Liver (tissue), 9 donors: ENCODE results near the gene SF3B1. TPM values are rescaled to one million over a fixed set of nuclear protein-coding genes. Genes with fewer than 3 reads are reported as not detected.

ENCODE experiments used
- DNase-seq: peaks from one replicate; pipeline ENCODE4 v3.0.0-alpha.2; 2017; ENCODE audit warnings: low spot score
- H3K27ac ChIP-seq, 2 donors: one replicate each; pipeline ENCODE4 v1.7.0; 2013; ENCODE audit warnings: inconsistent platforms in 2 of 2, low read length in 2 of 2, control low read depth in 1 of 2, low read depth in 1 of 2, mild to moderate bottlenecking in 1 of 2
- H3K27me3 ChIP-seq, 4 donors: one replicate each; pipeline versions ENCODE4 v1.6.1 to v1.7.0; 2013; ENCODE audit warnings: low read length in 3 of 4, inconsistent platforms in 1 of 4, mild to moderate bottlenecking in 1 of 4, moderate library complexity in 1 of 4; ENCODE audit not compliant: control insufficient read depth in 4 of 4, insufficient read depth in 4 of 4
- H3K36me3 ChIP-seq, 4 donors: one replicate each; pipeline versions ENCODE4 v1.6.1 to v1.7.0; 2013; ENCODE audit warnings: low read length in 3 of 4, mild to moderate bottlenecking in 3 of 4, low read depth in 1 of 4, moderate library complexity in 1 of 4; ENCODE audit not compliant: control insufficient read depth in 4 of 4, insufficient read depth in 3 of 4
- H3K4me1 ChIP-seq, 4 donors: one replicate each; pipeline versions ENCODE4 v1.6.1 to v1.7.0; 2013; ENCODE audit warnings: low read length in 3 of 4, mild to moderate bottlenecking in 3 of 4, moderate library complexity in 1 of 4; ENCODE audit not compliant: control insufficient read depth in 4 of 4, insufficient read depth in 4 of 4
- H3K4me3 ChIP-seq, 3 donors: one replicate each; pipeline versions ENCODE4 v1.6.1 to v1.7.0; 2013; ENCODE audit warnings: low read length in 3 of 3, control low read depth in 1 of 3, low read depth in 1 of 3, mild to moderate bottlenecking in 1 of 3
- H3K9ac ChIP-seq, 2 donors: one replicate each; pipeline ENCODE4 v1.7.0; 2013; ENCODE audit warnings: low read length in 2 of 2, mild to moderate bottlenecking in 2 of 2, moderate library complexity in 2 of 2, control low read depth in 1 of 2, low read depth in 1 of 2
- H3K9me3 ChIP-seq, 4 donors: one replicate each; pipeline versions ENCODE4 v1.6.1 to v1.7.0; 2013; ENCODE audit warnings: low read length in 3 of 4; ENCODE audit not compliant: control insufficient read depth in 4 of 4
- ATF3 ChIP-seq: IDR thresholded peaks from 2 replicates; pipeline ENCODE4 v1.6.1; 2016; ENCODE audit warnings: antibody characterized with exemption
- CTCF ChIP-seq: fragments of 150-350 bp; IDR thresholded peaks from 2 replicates; pipeline ENCODE4 v1.5.1; 2017; ENCODE audit warnings: improper control_type of control experiment, low read depth, low read length; ENCODE audit not compliant: missing input control
- EGR1 ChIP-seq, 2 donors: IDR thresholded peaks; 2 replicates each; pipeline ENCODE4 v1.6.1; 2016 to 2018; ENCODE audit warnings: antibody characterized with exemption in 2 of 2, low read depth in 2 of 2
- FOXA1 ChIP-seq: IDR thresholded peaks from 2 replicates; pipeline ENCODE4 v1.6.1; 2016; ENCODE audit warnings: antibody characterized with exemption
- FOXA2 ChIP-seq: IDR thresholded peaks from 2 replicates; pipeline ENCODE4 v1.6.1; 2016; ENCODE audit warnings: antibody characterized with exemption
- GABPA ChIP-seq, 2 donors: IDR thresholded peaks in 1 of 2; conservative IDR thresholded peaks in 1 of 2; 2 replicates each; pipeline ENCODE4 v1.6.1; 2016; ENCODE audit warnings: antibody characterized with exemption in 2 of 2, mild to moderate bottlenecking in 1 of 2, moderate library complexity in 1 of 2
- HNF4A ChIP-seq, 2 donors: conservative IDR thresholded peaks; 2 replicates each; pipeline ENCODE4 v1.6.1; 2016; ENCODE audit warnings: antibody characterized with exemption in 2 of 2, mild to moderate bottlenecking in 2 of 2
- HNF4G ChIP-seq: IDR thresholded peaks from 2 replicates; pipeline ENCODE4 v1.6.1; 2016; ENCODE audit warnings: antibody characterized with exemption
- JUND ChIP-seq, 2 donors: IDR thresholded peaks; 2 replicates each; pipeline ENCODE4 v1.6.1; 2016; ENCODE audit warnings: antibody characterized with exemption in 2 of 2
- MAX ChIP-seq: IDR thresholded peaks from 2 replicates; pipeline ENCODE4 v1.6.1; 2016; ENCODE audit warnings: antibody characterized with exemption
- NR2F2 ChIP-seq: IDR thresholded peaks from 2 replicates; pipeline ENCODE4 v1.6.1; 2016; ENCODE audit warnings: antibody characterized with exemption
- RAD21 ChIP-seq, 2 donors: IDR thresholded peaks; 2 replicates each; pipeline ENCODE4 v1.6.1; 2016; ENCODE audit warnings: antibody characterized with exemption in 2 of 2, mild to moderate bottlenecking in 2 of 2
- REST ChIP-seq: IDR thresholded peaks from 2 replicates; pipeline ENCODE4 v1.6.1; 2016; ENCODE audit warnings: antibody characterized with exemption, mild to moderate bottlenecking
- RXRA ChIP-seq, 2 donors: IDR thresholded peaks; 2 replicates each; pipeline ENCODE4 v1.6.1; 2017 to 2018; ENCODE audit warnings: antibody characterized with exemption in 2 of 2, mild to moderate bottlenecking in 1 of 2
- SP1 ChIP-seq: IDR thresholded peaks from 2 replicates; pipeline ENCODE4 v1.6.1; 2018; ENCODE audit warnings: antibody characterized with exemption, mild to moderate bottlenecking
- TAF1 ChIP-seq: conservative IDR thresholded peaks from 2 replicates; pipeline ENCODE4 v1.6.1; 2016; ENCODE audit warnings: antibody characterized with exemption, mild to moderate bottlenecking
- YY1 ChIP-seq: IDR thresholded peaks from 2 replicates; pipeline ENCODE4 v1.6.1; 2016; ENCODE audit warnings: antibody characterized with exemption, mild to moderate bottlenecking
- ZBTB33 ChIP-seq: IDR thresholded peaks from 2 replicates; pipeline ENCODE4 v1.6.1; 2016; ENCODE audit warnings: antibody characterized with exemption
- WGBS: extraction: QIAGEN DNeasy Blood & Tissue Kit; methylation state at CpG from one replicate; pipeline ENCODE4 v1.1.7; 2013; 5-methylcytosine and 5-hydroxymethylcytosine counted together
- polyA plus RNA-seq, 2 donors: library from polyadenylated mRNA; stranded (reverse) in 1 of 2; unstranded in 1 of 2; fragments of 200-250 nt in 1 of 2; fragments of >200 nt in 1 of 2; fragmentation: Nextera tagmentation in 1 of 2; extraction: Ambion mirVana in 1 of 2; gene quantifications; one replicate each; pipeline versions ENCODE4 v1.2.1 to v1.2.3, GENCODE V29; 2013 to 2015
- total RNA-seq, 2 donors: library from RNA; depleted of rRNA; stranded (reverse); fragments of >200 nt; gene quantifications; one replicate each; pipeline ENCODE4 v1.2.3, GENCODE V29; 2014
- donor health status: healthy.
- donor health status: healthy.
- donor health status: healthy.
- donor health status: healthy.
- donor health status: healthy.

SF3B1 gene
- total and polyA plus RNA-seq, 4 donors: 44.1 to 180 (median 139) TPM

GRCh38 chr2:197414515-197414914, 20.3 kb downstream of the SF3B1 start:
- no peaks in the 10 kb centered on the region for H3K9me3 ChIP-seq
- peaks cover 15 to 65% (median 52%) of the 10 kb centered on the region in 4 donors for H3K36me3 ChIP-seq
- peaks cover 5 to 21% (median 12%) of the 10 kb centered on the region in 4 donors for H3K4me1 ChIP-seq
- no peak overlapping the region for H3K9ac ChIP-seq
- no peak overlapping the region for H3K4me3 ChIP-seq
- WGBS: 76% methylated on average over 2 of the region's 2 CpGs
- TF ChIP-seq ATF3: no peak
- no peak for TF ChIP-seq JUND (IDR thresholded peaks at IDR 0.05)
- no peak for TF ChIP-seq TAF1
- TF ChIP-seq MAX: no peak
- no peak for TF ChIP-seq GABPA (IDR thresholded peaks at IDR 0.05 in 1 of 2, conservative IDR thresholded peaks at IDR 0.05 in 1 of 2)
- no peak for TF ChIP-seq HNF4A (conservative IDR thresholded peaks at IDR 0.05)
- no peak for TF ChIP-seq RXRA (IDR thresholded peaks at IDR 0.05)
- TF ChIP-seq REST: no peak
- DNase-seq: no peak
- H3K27me3 ChIP-seq: no peaks in the 10 kb centered on the region
- H3K27ac ChIP-seq: peak overlapping the region in 1 of 2 donors; percentile 37

GRCh38 chr2:197414039-197414438, 20.8 kb downstream of the SF3B1 start:
- WGBS: 34% methylated on average over 5 of the region's 5 CpGs
- TF ChIP-seq EGR1 (IDR thresholded peaks at IDR 0.05; ENCODE audit: low read depth in 2 of 2): no peak
- no peak for TF ChIP-seq REST
- TF ChIP-seq FOXA1: no peak
- no peak for TF ChIP-seq GABPA (IDR thresholded peaks at IDR 0.05 in 1 of 2, conservative IDR thresholded peaks at IDR 0.05 in 1 of 2)
- TF ChIP-seq MAX: no peak
- TF ChIP-seq RXRA (IDR thresholded peaks at IDR 0.05): peak in 1 of 2 donors; percentile 52
- TF ChIP-seq YY1: no peak
- TF ChIP-seq JUND (IDR thresholded peaks at IDR 0.05): no peak
- no peak for TF ChIP-seq TAF1
- peak; percentile 25 for TF ChIP-seq HNF4G
- TF ChIP-seq ATF3: peak; percentile 28
- TF ChIP-seq SP1: no peak
- TF ChIP-seq FOXA2: no peak
- no peak for TF ChIP-seq ZBTB33
- no peak for TF ChIP-seq CTCF
- peak in 1 of 2 donors; percentile 34 for TF ChIP-seq RAD21 (IDR thresholded peaks at IDR 0.05)
- TF ChIP-seq HNF4A (conservative IDR thresholded peaks at IDR 0.05): peak in 1 of 2 donors; percentile 53
- TF ChIP-seq NR2F2: no peak
- no peak for DNase-seq
- no peaks in the 10 kb centered on the region for H3K27me3 ChIP-seq
- peak overlapping the region in 1 of 2 donors; percentile 37 for H3K27ac ChIP-seq
- H3K4me1 ChIP-seq: peaks cover 5 to 21% (median 12%) of the 10 kb centered on the region in 4 donors
- no peaks in the 10 kb centered on the region for H3K9me3 ChIP-seq
- H3K4me3 ChIP-seq: no peak overlapping the region
- no peak overlapping the region for H3K9ac ChIP-seq
- H3K36me3 ChIP-seq: peaks cover 16 to 64% (median 52%) of the 10 kb centered on the region in 4 donors
